Aorta (tissue), 5 donors: ENCODE measurements around the gene KCNH6. TPM values are rescaled to one million over a fixed set of nuclear protein-coding genes. Genes with fewer than 3 reads are reported as not detected.
A peak's percentile ranks its signal among the peaks of the same experiment; 100 is the strongest.

Experiments used
- ATAC-seq: fragments of 200-7000 bp; cut with Tn5 transposase; one replicate; pipeline ENCODE4 v1.9.1; 2022; ENCODE audit warnings: moderate library complexity; ENCODE audit not compliant: low FRiP score
- DNase-seq, 2 donors: peaks; one replicate each; pipeline ENCODE4 v3.0.0-alpha.2; 2020
- H3K27ac ChIP-seq, 2 donors: one replicate each; pipeline ENCODE4 v1.5.1; 2013; ENCODE audit warnings: low read length in 2 of 2, mild to moderate bottlenecking in 2 of 2, moderate library complexity in 2 of 2, control low read depth in 1 of 2, inconsistent platforms in 1 of 2, low read depth in 1 of 2
- H3K27me3 ChIP-seq, 2 donors: one replicate each; pipeline ENCODE4 v1.6.1; 2013; ENCODE audit warnings: control low read depth in 1 of 2, low read length in 1 of 2, mild to moderate bottlenecking in 1 of 2, moderate library complexity in 1 of 2; ENCODE audit not compliant: insufficient read depth in 2 of 2, control insufficient read depth in 1 of 2
- H3K36me3 ChIP-seq, 2 donors: one replicate each; pipeline ENCODE4 v1.6.1; 2013; ENCODE audit warnings: control low read depth in 1 of 2, low read length in 1 of 2, mild to moderate bottlenecking in 1 of 2; ENCODE audit not compliant: insufficient read depth in 2 of 2, control insufficient read depth in 1 of 2
- H3K4me1 ChIP-seq, 2 donors: one replicate each; pipeline ENCODE4 v1.6.1; 2013; ENCODE audit warnings: low read length in 2 of 2, control low read depth in 1 of 2, mild to moderate bottlenecking in 1 of 2, moderate library complexity in 1 of 2; ENCODE audit not compliant: insufficient read depth in 2 of 2, control insufficient read depth in 1 of 2
- H3K4me3 ChIP-seq, 2 donors: one replicate each; pipeline ENCODE4 v1.5.1; 2013; ENCODE audit warnings: low read length in 2 of 2, control low read depth in 1 of 2, mild to moderate bottlenecking in 1 of 2
- H3K9me3 ChIP-seq: one replicate; pipeline ENCODE4 v1.6.1; 2013; ENCODE audit warnings: mild to moderate bottlenecking, low read length; ENCODE audit not compliant: control insufficient read depth
- WGBS, 2 donors: extraction: QIAGEN DNeasy Blood & Tissue Kit; methylation state at CpG; one replicate each; pipeline ENCODE4 v1.1.7; 2013; 5-methylcytosine and 5-hydroxymethylcytosine counted together
- intact Hi-C, 2 donors: fragments of 100-400 bp; cut with DNase I; formaldehyde crosslinking; loops; one replicate each; pipeline versions ENCODE4 v1.14.2 to v1.15.0; 2022
- polyA plus RNA-seq, 2 donors: library from polyadenylated mRNA; stranded (reverse); fragments of 200-250 nt; gene quantifications; one replicate each; pipeline ENCODE4 v1.2.3, GENCODE V29; 2013
- total RNA-seq, 2 donors: library from RNA; stranded (reverse); fragmentation: NEBNext Ultra II Directional; extraction: Animal tissue kit (Norgen Biotek cat#: 25700); gene quantifications; one replicate each; pipeline ENCODE4 v1.2.1, GENCODE V29; 2021
- donor health status: healthy with polysubstance abuse.
- donor health status: Bipolar disorder and iron deficiency.
- donor health status: DM: no; HTN: no; CAD: no.
- donor health status: DM: no; HTN: no; CAD: no.
- donor health status: DM: yes; HTN: yes; CAD: no.

Gene KCNH6
- total and polyA plus RNA-seq, 4 donors, result not detected

GRCh38 chr17:63526861-63527260 lies 3.7 kb downstream of the KCNH6 start:
- Histone ChIP-seq H3K36me3 (no peaks in the 10 kb centered on the region), H3K4me3 (no peak overlapping the region), H3K27ac (no peak overlapping the region), H3K27me3 (no peaks in the 10 kb centered on the region), H3K4me1 (no peaks in the 10 kb centered on the region), H3K9me3 (no peaks in the 10 kb centered on the region)
- intact Hi-C loops, result no loop called here
- no peak for ATAC-seq
- DNase-seq, result no peak
- WGBS, 2 donors, result 70 to 75% methylated on average over 5 of the region's 5 CpGs

- ATAC-seq, result no peak
- Histone ChIP-seq H3K4me1 (no peaks in the 10 kb centered on the region), H3K4me3 (no peak overlapping the region), H3K36me3 (no peaks in the 10 kb centered on the region), H3K27me3 (no peaks in the 10 kb centered on the region), H3K9me3 (no peaks in the 10 kb centered on the region), H3K27ac (no peak overlapping the region)
- DNase-seq, result no peak
- WGBS, 2 donors, result 80 to 88% methylated on average over 9 of the region's 9 CpGs
- intact Hi-C loops, result no loop called here
Observed at GRCh38 chr17:63528183-63528582, 5.0 kb downstream of the KCNH6 start.

GRCh38 chr17:63529711-63530556 lies 6.8 kb downstream of the KCNH6 start:
- H3K27me3 ChIP-seq, result no peaks in the 10 kb centered on the region
- H3K4me1 ChIP-seq, result no peaks in the 10 kb centered on the region
- H3K27ac ChIP-seq, result no peak overlapping the region
- H3K36me3 ChIP-seq, result no peaks in the 10 kb centered on the region
- no peaks in the 10 kb centered on the region for H3K9me3 ChIP-seq
- intact Hi-C loops, result no loop called here
- 86% methylated on average over 26 of the region's 26 CpGs for WGBS, 2 donors
- no peak overlapping the region for H3K4me3 ChIP-seq
- ATAC-seq (no peak), DNase-seq (no peak)

- Histone ChIP-seq H3K27ac (no peak overlapping the region), H3K9me3 (no peaks in the 10 kb centered on the region), H3K36me3 (no peaks in the 10 kb centered on the region), H3K27me3 (no peaks in the 10 kb centered on the region), H3K4me1 (no peaks in the 10 kb centered on the region), H3K4me3 (no peak overlapping the region)
- DNase-seq, result no peak
- WGBS, 2 donors, result 91 to 92% methylated on average over 3 of the region's 3 CpGs
- ATAC-seq, result no peak
- intact Hi-C loops, result no loop called here
Observed at GRCh38 chr17:63530557-63531021, 7.4 kb downstream of the KCNH6 start.

- no peak overlapping the region for H3K27ac ChIP-seq
Observed at GRCh38 chr17:63531022-63531965, 8.1 kb downstream of the KCNH6 start.

GRCh38 chr17:63533433-63534077 lies 10.4 kb downstream of the KCNH6 start:
- WGBS, 2 donors, result 85% methylated on average over 20 of the region's 20 CpGs
- Histone ChIP-seq H3K9me3 (no peaks in the 10 kb centered on the region), H3K27me3 (no peaks in the 10 kb centered on the region), H3K4me1 (no peaks in the 10 kb centered on the region), H3K27ac (no peak overlapping the region), H3K4me3 (no peak overlapping the region), H3K36me3 (no peaks in the 10 kb centered on the region)
- intact Hi-C loops, result no loop called here
- DNase-seq (peak in 1 of 2 donors; percentile 77), ATAC-seq (no peak)

More at GRCh38 chr17:63531022-63531965, 8.1 kb downstream of the KCNH6 start:
- Histone ChIP-seq H3K4me1 (no peaks in the 10 kb centered on the region), H3K4me3 (no peak overlapping the region), H3K36me3 (no peaks in the 10 kb centered on the region), H3K9me3 (no peaks in the 10 kb centered on the region), H3K27me3 (no peaks in the 10 kb centered on the region)
- 89 to 93% methylated on average over 10 of the region's 10 CpGs for WGBS, 2 donors
- DNase-seq, result no peak
- intact Hi-C loops, result no loop called here
- no peak for ATAC-seq

GRCh38 chr17:63534078-63534570 lies 11.0 kb downstream of the KCNH6 start:
- ATAC-seq, result no peak
- intact Hi-C loops, result no loop called here
- DNase-seq, result peak in 1 of 2 donors; percentile 59
- Histone ChIP-seq H3K4me1 (no peaks in the 10 kb centered on the region), H3K9me3 (no peaks in the 10 kb centered on the region), H3K27ac (no peak overlapping the region), H3K36me3 (no peaks in the 10 kb centered on the region), H3K27me3 (no peaks in the 10 kb centered on the region), H3K4me3 (no peak overlapping the region)
- WGBS, 2 donors, result 90 to 91% methylated on average over 17 of the region's 17 CpGs

GRCh38 chr17:63534816-63535455 lies 11.8 kb downstream of the KCNH6 start:
- no peaks in the 10 kb centered on the region for H3K4me1 ChIP-seq
- no peaks in the 10 kb centered on the region for H3K9me3 ChIP-seq
- ATAC-seq (no peak), DNase-seq (peak in 1 of 2 donors; percentile 68)
- H3K27ac ChIP-seq, result no peak overlapping the region
- intact Hi-C loops, result no loop called here
- no peaks in the 10 kb centered on the region for H3K27me3 ChIP-seq
- WGBS, 2 donors, result 81 to 84% methylated on average over 13 of the region's 13 CpGs
- no peaks in the 10 kb centered on the region for H3K36me3 ChIP-seq
- H3K4me3 ChIP-seq, result no peak overlapping the region
